Mucosa of rectum (tissue), 2 donors: Measurements from ENCODE around the gene ZNF827.

Experiments
- H3K27ac ChIP-seq, 2 donors: one replicate each; pipeline ENCODE4 v1.7.0; 2013; ENCODE audit warnings: inconsistent platforms in 2 of 2, low read depth in 2 of 2, low read length in 2 of 2
- H3K27me3 ChIP-seq, 2 donors: one replicate each; pipeline ENCODE4 v1.7.0; 2013; ENCODE audit warnings: low read length in 2 of 2; ENCODE audit not compliant: control insufficient read depth in 2 of 2, insufficient read depth in 2 of 2
- H3K36me3 ChIP-seq, 2 donors: one replicate each; pipeline ENCODE4 v1.7.0; 2013; ENCODE audit warnings: low read length in 2 of 2; ENCODE audit not compliant: control insufficient read depth in 2 of 2, insufficient read depth in 2 of 2
- H3K4me1 ChIP-seq, 2 donors: one replicate each; pipeline ENCODE4 v1.7.0; 2013; ENCODE audit warnings: low read length in 2 of 2, mild to moderate bottlenecking in 1 of 2; ENCODE audit not compliant: control insufficient read depth in 2 of 2, insufficient read depth in 2 of 2
- H3K4me3 ChIP-seq, 2 donors: one replicate each; pipeline ENCODE4 v1.7.0; 2013; ENCODE audit warnings: low read length in 2 of 2
- H3K9ac ChIP-seq, 2 donors: one replicate each; pipeline ENCODE4 v1.7.0; 2013; ENCODE audit warnings: low read length in 2 of 2, low read depth in 1 of 2, mild to moderate bottlenecking in 1 of 2
- H3K9me3 ChIP-seq, 2 donors: one replicate each; pipeline ENCODE4 v1.7.0; 2013; ENCODE audit warnings: low read length in 2 of 2; ENCODE audit not compliant: control insufficient read depth in 2 of 2
- donor health status: healthy.
- donor health status: Normal muscosa, but diverticular disease.

Gene ZNF827

GRCh38 chr4:145786830-145787229, 151.8 kb downstream of the ZNF827 start:
- H3K9ac ChIP-seq = no peak overlapping the region
- H3K9me3 ChIP-seq = no peaks in the 10 kb centered on the region
- H3K36me3 ChIP-seq = peaks cover 0 to under 1% of the 10 kb centered on the region in 2 donors
- H3K4me1 ChIP-seq = no peaks in the 10 kb centered on the region
- H3K27ac ChIP-seq = no peak overlapping the region
- no peaks in the 10 kb centered on the region for H3K27me3 ChIP-seq
- no peak overlapping the region for H3K4me3 ChIP-seq

- Histone ChIP-seq H3K27ac (no peak overlapping the region), H3K36me3 (no peaks in the 10 kb centered on the region), H3K9me3 (no peaks in the 10 kb centered on the region), H3K9ac (no peak overlapping the region), H3K27me3 (no peaks in the 10 kb centered on the region), H3K4me1 (no peaks in the 10 kb centered on the region), H3K4me3 (no peak overlapping the region)
These were observed 152.4 kb downstream of the ZNF827 start for GRCh38 chr4:145786261-145786660.

GRCh38 chr4:145785391-145786008, 153.1 kb downstream of the ZNF827 start:
- no peaks in the 10 kb centered on the region for H3K4me1 ChIP-seq
- no peaks in the 10 kb centered on the region for H3K9me3 ChIP-seq
- H3K27ac ChIP-seq = no peak overlapping the region
- no peak overlapping the region for H3K9ac ChIP-seq
- H3K36me3 ChIP-seq = no peaks in the 10 kb centered on the region
- no peaks in the 10 kb centered on the region for H3K27me3 ChIP-seq
- H3K4me3 ChIP-seq = no peak overlapping the region

- Histone ChIP-seq H3K9ac (no peak overlapping the region), H3K36me3 (peaks cover 0 to 5% of the 10 kb centered on the region in 2 donors), H3K4me3 (no peak overlapping the region), H3K9me3 (no peaks in the 10 kb centered on the region), H3K4me1 (no peaks in the 10 kb centered on the region), H3K27me3 (no peaks in the 10 kb centered on the region), H3K27ac (no peak overlapping the region)
These were observed 154.6 kb downstream of the ZNF827 start for GRCh38 chr4:145784036-145784435.

GRCh38 chr4:145782756-145783155, 155.9 kb downstream of the ZNF827 start:
- H3K9me3 ChIP-seq = no peaks in the 10 kb centered on the region
- no peak overlapping the region for H3K27ac ChIP-seq

GRCh38 chr4:145781351-145781750, 157.3 kb downstream of the ZNF827 start:
- Histone ChIP-seq H3K9me3 (no peaks in the 10 kb centered on the region), H3K4me3 (no peak overlapping the region), H3K9ac (no peak overlapping the region), H3K27me3 (no peaks in the 10 kb centered on the region), H3K4me1 (no peaks in the 10 kb centered on the region), H3K27ac (no peak overlapping the region), H3K36me3 (peaks cover 5 to 9% of the 10 kb centered on the region in 2 donors)

More at GRCh38 chr4:145782756-145783155, 155.9 kb downstream of the ZNF827 start:
- peaks cover 0 to 9% of the 10 kb centered on the region in 2 donors for H3K36me3 ChIP-seq
- H3K9ac ChIP-seq = no peak overlapping the region
- no peaks in the 10 kb centered on the region for H3K27me3 ChIP-seq
- H3K4me3 ChIP-seq = no peak overlapping the region
- H3K4me1 ChIP-seq = no peaks in the 10 kb centered on the region

GRCh38 chr4:145779319-145779801, 159.3 kb downstream of the ZNF827 start:
- Histone ChIP-seq H3K4me1 (no peaks in the 10 kb centered on the region), H3K36me3 (peaks cover 8 to 24% of the 10 kb centered on the region in 2 donors), H3K9ac (no peak overlapping the region), H3K27ac (no peak overlapping the region), H3K9me3 (no peaks in the 10 kb centered on the region), H3K27me3 (no peaks in the 10 kb centered on the region), H3K4me3 (no peak overlapping the region)

GRCh38 chr4:145776208-145776607, 162.4 kb downstream of the ZNF827 start:
- peaks cover 16 to 37% of the 10 kb centered on the region in 2 donors for H3K36me3 ChIP-seq
- no peak overlapping the region for H3K4me3 ChIP-seq
- no peak overlapping the region for H3K27ac ChIP-seq
- no peaks in the 10 kb centered on the region for H3K9me3 ChIP-seq
- no peaks in the 10 kb centered on the region for H3K27me3 ChIP-seq
- no peak overlapping the region for H3K9ac ChIP-seq
- no peaks in the 10 kb centered on the region for H3K4me1 ChIP-seq

GRCh38 chr4:145775406-145775805, 163.2 kb downstream of the ZNF827 start:
- peaks cover 16 to 37% of the 10 kb centered on the region in 2 donors for H3K36me3 ChIP-seq
- H3K9ac ChIP-seq = no peak overlapping the region
- no peaks in the 10 kb centered on the region for H3K4me1 ChIP-seq
- no peak overlapping the region for H3K27ac ChIP-seq
- no peaks in the 10 kb centered on the region for H3K9me3 ChIP-seq
- no peak overlapping the region for H3K4me3 ChIP-seq
- H3K27me3 ChIP-seq = no peaks in the 10 kb centered on the region

- H3K36me3 ChIP-seq = peaks cover 16 to 36% of the 10 kb centered on the region in 2 donors
- H3K27ac ChIP-seq = no peak overlapping the region
These were observed 164.2 kb downstream of the ZNF827 start for GRCh38 chr4:145774473-145774872.

More at GRCh38 chr4:145774473-145774872, 164.2 kb downstream of the ZNF827 start:
- H3K27me3 ChIP-seq = no peaks in the 10 kb centered on the region
- no peaks in the 10 kb centered on the region for H3K9me3 ChIP-seq
- H3K9ac ChIP-seq = no peak overlapping the region
- no peak overlapping the region for H3K4me3 ChIP-seq
- H3K4me1 ChIP-seq = no peaks in the 10 kb centered on the region
